Neuron (in vitro differentiated cells): ENCODE results near the gene EPHA4.

ENCODE experiments used
- H2AFZ ChIP-seq: one replicate; pipeline ENCODE4 v1.6.1; 2013; ENCODE audit warnings: low read depth, mild to moderate bottlenecking, inconsistent platforms, low read length, moderate library complexity
- H3K27me3 ChIP-seq: one replicate; pipeline ENCODE4 v1.6.1; 2013; ENCODE audit warnings: low read length; ENCODE audit not compliant: insufficient read depth
- H3K36me3 ChIP-seq: one replicate; pipeline ENCODE4 v1.6.1; 2013; ENCODE audit warnings: low read length; ENCODE audit not compliant: insufficient read depth
- H3K4me1 ChIP-seq: one replicate; pipeline ENCODE4 v1.6.1; 2013; ENCODE audit warnings: low read length; ENCODE audit not compliant: insufficient read depth
- H3K4me3 ChIP-seq: 2 replicates; pipeline ENCODE4 v1.5.1; 2013; ENCODE audit warnings: mild to moderate bottlenecking, low read length, moderate library complexity
- H3K9me3 ChIP-seq: one replicate; pipeline ENCODE4 v1.6.1; 2013; ENCODE audit warnings: low read length

The EPHA4 gene

GRCh38 chr2:221502270-221503010, 69.7 kb downstream of the EPHA4 start:
- H3K27me3 ChIP-seq = no peaks in the 10 kb centered on the region
- H3K4me3 ChIP-seq = no peak overlapping the region
- H2AFZ ChIP-seq = no peak overlapping the region
- no peaks in the 10 kb centered on the region for H3K36me3 ChIP-seq
- peaks cover 23% of the 10 kb centered on the region for H3K4me1 ChIP-seq
- no peaks in the 10 kb centered on the region for H3K9me3 ChIP-seq

GRCh38 chr2:221501883-221502269, 70.2 kb downstream of the EPHA4 start:
- H3K36me3 ChIP-seq = no peaks in the 10 kb centered on the region
- H3K4me3 ChIP-seq = no peak overlapping the region
- no peaks in the 10 kb centered on the region for H3K27me3 ChIP-seq
- H2AFZ ChIP-seq = no peak overlapping the region
- H3K9me3 ChIP-seq = no peaks in the 10 kb centered on the region
- peaks cover 23% of the 10 kb centered on the region for H3K4me1 ChIP-seq

GRCh38 chr2:221501210-221501882, 70.8 kb downstream of the EPHA4 start:
- no peaks in the 10 kb centered on the region for H3K27me3 ChIP-seq
- H3K36me3 ChIP-seq = no peaks in the 10 kb centered on the region
- no peak overlapping the region for H2AFZ ChIP-seq
- H3K4me1 ChIP-seq = peaks cover 23% of the 10 kb centered on the region
- H3K4me3 ChIP-seq = no peak overlapping the region
- H3K9me3 ChIP-seq = no peaks in the 10 kb centered on the region

- H3K4me3 ChIP-seq = no peak overlapping the region
- no peaks in the 10 kb centered on the region for H3K36me3 ChIP-seq
- no peak overlapping the region for H2AFZ ChIP-seq
- H3K4me1 ChIP-seq = peaks cover 23% of the 10 kb centered on the region
- H3K27me3 ChIP-seq = no peaks in the 10 kb centered on the region
- no peaks in the 10 kb centered on the region for H3K9me3 ChIP-seq
These were observed 71.4 kb downstream of the EPHA4 start for GRCh38 chr2:221500501-221501209.

- Histone ChIP-seq H3K9me3 (no peaks in the 10 kb centered on the region), H3K27me3 (no peaks in the 10 kb centered on the region), H2AFZ (no peak overlapping the region), H3K4me3 (no peak overlapping the region), H3K4me1 (no peaks in the 10 kb centered on the region), H3K36me3 (no peaks in the 10 kb centered on the region)
These were observed 76.4 kb downstream of the EPHA4 start for GRCh38 chr2:221495731-221496130.

GRCh38 chr2:221494556-221494955, 77.5 kb downstream of the EPHA4 start:
- no peaks in the 10 kb centered on the region for H3K27me3 ChIP-seq
- no peaks in the 10 kb centered on the region for H3K4me1 ChIP-seq
- H3K36me3 ChIP-seq = no peaks in the 10 kb centered on the region
- H2AFZ ChIP-seq = no peak overlapping the region
- no peak overlapping the region for H3K4me3 ChIP-seq
- no peaks in the 10 kb centered on the region for H3K9me3 ChIP-seq

GRCh38 chr2:221493391-221493790, 78.7 kb downstream of the EPHA4 start:
- H3K9me3 ChIP-seq = no peaks in the 10 kb centered on the region
- no peaks in the 10 kb centered on the region for H3K4me1 ChIP-seq
- H3K27me3 ChIP-seq = no peaks in the 10 kb centered on the region
- H2AFZ ChIP-seq = no peak overlapping the region
- H3K36me3 ChIP-seq = no peaks in the 10 kb centered on the region
- H3K4me3 ChIP-seq = no peak overlapping the region

GRCh38 chr2:221492636-221493035, 79.5 kb downstream of the EPHA4 start:
- Histone ChIP-seq H3K4me1 (no peaks in the 10 kb centered on the region), H3K36me3 (no peaks in the 10 kb centered on the region), H3K4me3 (no peak overlapping the region), H2AFZ (no peak overlapping the region), H3K27me3 (no peaks in the 10 kb centered on the region), H3K9me3 (no peaks in the 10 kb centered on the region)

GRCh38 chr2:221490506-221491060, 81.5 kb downstream of the EPHA4 start:
- Histone ChIP-seq H3K36me3 (no peaks in the 10 kb centered on the region), H2AFZ (no peak overlapping the region), H3K4me3 (no peak overlapping the region), H3K27me3 (no peaks in the 10 kb centered on the region), H3K9me3 (no peaks in the 10 kb centered on the region), H3K4me1 (no peaks in the 10 kb centered on the region)

- H3K36me3 ChIP-seq = no peaks in the 10 kb centered on the region
- no peaks in the 10 kb centered on the region for H3K9me3 ChIP-seq
- H2AFZ ChIP-seq = no peak overlapping the region
- no peaks in the 10 kb centered on the region for H3K27me3 ChIP-seq
- no peaks in the 10 kb centered on the region for H3K4me1 ChIP-seq
- H3K4me3 ChIP-seq = no peak overlapping the region
These were observed 83.8 kb downstream of the EPHA4 start for GRCh38 chr2:221488136-221488807.

- H3K9me3 ChIP-seq = no peaks in the 10 kb centered on the region
- no peak overlapping the region for H3K4me3 ChIP-seq
- no peaks in the 10 kb centered on the region for H3K4me1 ChIP-seq
- H3K27me3 ChIP-seq = no peaks in the 10 kb centered on the region
- H3K36me3 ChIP-seq = peaks cover 2% of the 10 kb centered on the region
- H2AFZ ChIP-seq = no peak overlapping the region
These were observed 86.0 kb downstream of the EPHA4 start for GRCh38 chr2:221486106-221486505.

- H3K4me1 ChIP-seq = no peaks in the 10 kb centered on the region
- H3K27me3 ChIP-seq = no peaks in the 10 kb centered on the region
- H3K4me3 ChIP-seq = no peak overlapping the region
- H2AFZ ChIP-seq = no peak overlapping the region
- H3K9me3 ChIP-seq = no peaks in the 10 kb centered on the region
- peaks cover 2% of the 10 kb centered on the region for H3K36me3 ChIP-seq
These were observed 86.6 kb downstream of the EPHA4 start for GRCh38 chr2:221485503-221485870.
